ENCODE measurements around the gene SLC20A1.

DNA sequence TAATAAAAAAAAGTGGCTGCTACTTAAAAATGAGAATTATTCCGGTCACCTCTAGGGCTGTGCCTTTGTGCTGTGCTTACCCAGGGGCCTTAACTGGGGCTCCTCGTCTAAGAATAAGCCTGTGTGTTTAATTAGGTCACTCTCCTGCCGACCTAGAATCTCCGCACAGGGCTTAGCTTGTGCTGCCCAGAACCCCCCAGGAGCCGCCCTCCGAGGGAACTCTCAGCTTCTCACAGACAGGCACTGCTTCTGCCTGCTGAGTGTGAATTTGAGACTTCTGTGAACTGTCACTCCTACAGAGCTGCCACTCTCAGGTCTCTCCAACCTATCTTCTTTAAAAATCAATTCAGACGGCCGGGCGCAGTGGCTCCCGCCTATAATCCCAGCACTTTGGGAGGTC is 63.2 kb downstream of the SLC20A1 start:
- TF ChIP-seq, protein P1, sequence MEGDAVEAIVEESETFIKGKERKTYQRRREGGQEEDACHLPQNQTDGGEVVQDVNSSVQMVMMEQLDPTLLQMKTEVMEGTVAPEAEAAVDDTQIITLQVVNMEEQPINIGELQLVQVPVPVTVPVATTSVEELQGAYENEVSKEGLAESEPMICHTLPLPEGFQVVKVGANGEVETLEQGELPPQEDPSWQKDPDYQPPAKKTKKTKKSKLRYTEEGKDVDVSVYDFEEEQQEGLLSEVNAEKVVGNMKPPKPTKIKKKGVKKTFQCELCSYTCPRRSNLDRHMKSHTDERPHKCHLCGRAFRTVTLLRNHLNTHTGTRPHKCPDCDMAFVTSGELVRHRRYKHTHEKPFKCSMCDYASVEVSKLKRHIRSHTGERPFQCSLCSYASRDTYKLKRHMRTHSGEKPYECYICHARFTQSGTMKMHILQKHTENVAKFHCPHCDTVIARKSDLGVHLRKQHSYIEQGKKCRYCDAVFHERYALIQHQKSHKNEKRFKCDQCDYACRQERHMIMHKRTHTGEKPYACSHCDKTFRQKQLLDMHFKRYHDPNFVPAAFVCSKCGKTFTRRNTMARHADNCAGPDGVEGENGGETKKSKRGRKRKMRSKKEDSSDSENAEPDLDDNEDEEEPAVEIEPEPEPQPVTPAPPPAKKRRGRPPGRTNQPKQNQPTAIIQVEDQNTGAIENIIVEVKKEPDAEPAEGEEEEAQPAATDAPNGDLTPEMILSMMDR (IDR thresholded peaks at IDR 0.05; ENCODE audit: borderline replicate concordance, extremely low read depth, low read length, poor library complexity, severe bottlenecking), result no peak
- no peak for TF ChIP-seq EZH2 (IDR thresholded peaks at IDR 0.05; ENCODE audit: borderline replicate concordance, low read depth, low read length, severe bottlenecking)

Data from DND-41 (cell line).